GM18508 (cell line): ENCODE results near the gene ABCD1.
"Not testable (repeated sequence)": the region's sequence is repeated elsewhere in the genome, so short reads cannot be mapped to it uniquely, and the experiment has no call there.

Experiments
- ATAC-seq: cut with Tn5 transposase; IDR thresholded peaks from one replicate; pipeline ENCODE4 v1.9.1; 2021; ENCODE audit warnings: moderate number of reproducible peaks; ENCODE audit not compliant: insufficient read depth, unreplicated experiment

ABCD1 gene

GRCh38 chrX:153724252-153725038 is at the start of gene ABCD1, which contains the start of gene BCAP31:
ABCD1 (plus strand) TSS chrX:153724856; CDS start chrX:153725267, 411 bp downstream.
BCAP31 (minus strand) TSS chrX:153724387; CDS start chrX:153723244, 1,143 bp downstream.
- ATAC-seq = no peak

DNA sequence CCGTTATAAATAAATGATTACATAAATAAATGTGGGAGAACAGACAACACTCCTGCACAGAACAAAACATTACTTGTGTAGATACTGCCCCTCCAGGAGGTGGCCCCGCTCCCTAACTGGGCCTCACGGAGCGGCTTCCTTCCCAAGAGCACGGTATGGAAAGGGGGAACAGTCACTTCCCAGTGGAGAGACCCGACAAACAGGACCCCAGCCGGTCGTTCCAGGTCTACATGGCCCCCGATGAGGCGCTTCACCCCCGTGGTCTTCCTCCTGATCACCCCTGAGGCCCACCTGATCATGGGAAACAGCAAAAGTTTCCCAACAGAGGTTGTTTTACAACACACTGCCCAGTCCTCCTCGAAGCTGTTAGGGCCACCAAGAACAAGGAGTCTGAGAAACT is 43.5 kb upstream of the ABCD1 start:
- no peak for ATAC-seq

GRCh38 chrX:153683486-153683885 is 41.2 kb upstream of the ABCD1 start:
- ATAC-seq = not testable (repeated sequence)

GRCh38 chrX:153684467-153685155 is 40.0 kb upstream of the ABCD1 start:
- no peak for ATAC-seq

DNA sequence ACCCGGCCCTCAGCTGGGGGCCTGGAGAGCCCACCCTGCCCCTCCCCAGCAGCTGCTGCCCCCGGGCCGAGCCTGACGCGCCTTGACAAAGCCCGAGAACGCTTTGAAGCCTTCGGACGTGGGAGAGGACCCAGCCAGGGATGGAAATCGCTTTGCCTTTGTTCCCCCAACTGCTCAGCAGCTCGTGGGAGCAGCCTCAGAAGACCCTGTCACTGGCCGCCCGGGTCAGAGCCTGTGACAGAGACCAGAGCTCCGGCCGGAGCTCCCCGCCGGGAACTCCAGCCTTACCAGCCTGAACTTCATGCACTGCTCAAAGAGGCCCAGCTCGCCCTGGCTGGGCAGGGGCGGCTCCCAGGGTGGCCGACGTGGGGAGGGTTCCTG is 39.5 kb upstream of the ABCD1 start:
- no peak for ATAC-seq

GRCh38 chrX:153685751-153686696 is 38.6 kb upstream of the ABCD1 start:
- no peak for ATAC-seq

GRCh38 chrX:153686711-153687110 is 37.9 kb upstream of the ABCD1 start:
- ATAC-seq = no peak

GRCh38 chrX:153687121-153688039 is 37.3 kb upstream of the ABCD1 start, which contains the start of gene SLC6A8:
SLC6A8 (plus strand) TSS chrX:153687926; CDS start chrX:153688575, 649 bp downstream.
- no peak for ATAC-seq

DNA sequence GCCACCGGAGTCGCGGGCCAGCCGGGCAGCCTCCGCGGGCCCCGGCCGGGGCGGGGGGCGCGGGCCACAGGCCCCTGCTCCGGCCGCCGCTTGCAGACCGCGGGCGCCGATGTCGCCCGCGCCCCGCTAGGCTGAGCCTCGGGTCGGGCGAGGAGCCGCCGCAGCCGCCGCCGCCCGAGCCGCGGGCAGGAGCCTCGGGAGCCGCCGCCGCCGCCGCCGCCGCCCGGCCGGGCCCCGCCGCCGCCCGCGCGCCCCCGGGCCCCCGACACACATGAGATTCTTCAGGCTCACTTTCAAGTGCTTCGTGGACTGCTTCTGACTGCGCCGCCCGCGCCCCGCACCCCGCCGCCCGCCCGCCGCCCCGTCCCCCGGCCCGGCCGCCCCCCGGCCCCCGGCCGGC is 36.6 kb upstream of the ABCD1 start:
- no peak for ATAC-seq

- ATAC-seq = no peak
These were observed 36.1 kb upstream of the ABCD1 start for GRCh38 chrX:153688506-153688905.

DNA sequence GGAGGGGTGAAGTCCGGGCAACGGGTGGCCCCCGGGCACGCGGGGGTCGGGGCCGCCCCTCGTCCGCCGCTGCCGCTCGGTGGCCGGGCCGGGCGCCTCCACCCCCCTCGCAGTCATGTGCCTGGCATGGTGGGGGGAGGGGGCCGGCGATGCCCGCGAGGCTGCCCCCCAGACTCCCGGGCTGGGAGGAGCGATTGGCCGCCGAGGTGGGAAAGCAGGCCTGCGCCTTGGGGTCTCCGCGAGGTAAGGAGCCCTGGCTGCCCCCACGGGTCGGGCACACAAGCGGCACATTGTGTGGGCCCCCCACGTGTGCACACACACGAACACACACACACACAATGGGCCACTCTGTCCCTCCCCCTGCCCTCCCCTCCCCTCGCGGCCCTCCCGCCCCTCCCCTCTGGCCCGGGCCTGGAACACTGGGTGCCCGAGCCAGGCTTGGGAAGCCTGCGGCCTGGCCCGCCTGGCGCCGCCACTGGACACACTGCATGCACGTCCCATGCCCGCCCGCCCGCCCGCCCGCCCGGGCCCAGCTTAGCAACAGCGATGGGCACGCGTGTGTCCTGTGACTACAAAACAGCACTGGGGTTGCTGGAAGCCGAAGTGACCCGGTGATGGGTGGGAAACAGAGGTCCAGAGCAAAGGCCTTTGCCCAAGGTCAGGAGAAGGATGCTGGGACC is 35.6 kb upstream of the ABCD1 start:
- no peak for ATAC-seq

- ATAC-seq = no peak
These were observed 34.8 kb upstream of the ABCD1 start for GRCh38 chrX:153689654-153690465.

- ATAC-seq = no peak
These were observed 34.2 kb upstream of the ABCD1 start for GRCh38 chrX:153690466-153690865.

DNA sequence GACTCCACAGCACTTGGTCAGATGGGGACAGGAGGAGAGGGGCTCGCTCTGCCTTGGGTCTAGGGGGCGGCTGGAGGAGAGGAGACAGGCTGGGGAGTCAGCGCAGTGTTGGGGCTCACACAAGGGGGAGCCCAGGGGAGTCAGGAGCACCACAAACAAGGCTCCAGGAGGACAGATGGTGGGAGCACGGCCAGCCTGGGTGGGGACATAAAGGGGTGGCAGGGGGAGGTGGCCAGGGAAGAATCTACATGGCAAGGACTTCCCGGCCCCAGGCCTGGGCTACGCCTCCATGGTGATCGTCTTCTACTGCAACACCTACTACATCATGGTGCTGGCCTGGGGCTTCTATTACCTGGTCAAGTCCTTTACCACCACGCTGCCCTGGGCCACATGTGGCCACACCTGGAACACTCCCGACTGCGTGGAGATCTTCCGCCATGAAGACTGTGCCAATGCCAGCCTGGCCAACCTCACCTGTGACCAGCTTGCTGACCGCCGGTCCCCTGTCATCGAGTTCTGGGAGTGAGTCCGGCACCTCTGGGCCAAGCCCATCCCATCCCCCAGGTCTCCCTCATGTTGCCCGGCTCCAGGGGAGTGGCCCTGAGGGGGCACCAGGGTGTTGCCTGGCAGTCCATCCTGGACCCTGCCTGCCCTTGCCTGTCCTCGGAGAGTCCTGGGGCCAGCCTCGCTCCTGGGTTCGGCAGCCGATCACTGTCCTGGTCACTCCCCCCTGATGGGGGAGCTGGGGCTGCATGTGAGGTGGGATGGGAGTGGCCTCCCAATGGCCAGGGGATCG is 33.4 kb upstream of the ABCD1 start:
- not testable (repeated sequence) for ATAC-seq

DNA sequence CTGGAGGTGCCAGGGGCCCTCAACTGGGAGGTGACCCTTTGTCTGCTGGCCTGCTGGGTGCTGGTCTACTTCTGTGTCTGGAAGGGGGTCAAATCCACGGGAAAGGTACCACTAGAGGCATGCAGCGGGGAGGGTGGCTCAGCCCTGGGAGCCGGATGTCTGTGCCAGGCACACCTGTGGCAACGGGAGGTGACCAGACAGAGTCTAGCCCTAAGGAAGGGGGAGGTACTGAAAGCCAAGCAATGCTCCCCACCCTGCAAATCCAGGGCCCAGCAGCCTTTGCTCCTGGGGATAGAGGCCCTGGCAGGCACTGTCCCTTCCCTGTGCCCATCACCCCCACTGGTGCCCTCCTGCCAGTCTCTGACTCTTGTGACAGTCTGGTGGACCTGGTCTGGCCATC is 32.7 kb upstream of the ABCD1 start:
- no peak for ATAC-seq

GRCh38 chrX:153692611-153693156 is 32.0 kb upstream of the ABCD1 start:
- no peak for ATAC-seq
